ACC112 (cell line): ENCODE data around the gene TMEM8B.
"Not testable (repeated sequence)": the region's sequence is repeated elsewhere in the genome, so short reads cannot be mapped to it uniquely, and the experiment has no call there.

ENCODE experiments used
- H2AFZ ChIP-seq: fragments of 200-600 bp; sonication (generic); one replicate; pipeline ENCODE4 v1.6.0; 2017; ENCODE audit warnings: antibody characterized with exemption, low read length; ENCODE audit not compliant: unreplicated experiment
- H3K27ac ChIP-seq: fragments of 200-600 bp; sonication (generic); 2 replicates; pipeline ENCODE4 v1.5.1; 2014; ENCODE audit warnings: low read depth, mild to moderate bottlenecking, antibody characterized with exemption, low read length, moderate library complexity
- H3K27me3 ChIP-seq: fragments of 200-600 bp; sonication (generic); 2 replicates; pipeline ENCODE4 v1.6.1; 2014; ENCODE audit warnings: mild to moderate bottlenecking, antibody characterized with exemption, low read length, moderate library complexity, mixed read lengths; ENCODE audit not compliant: insufficient read depth
- H3K36me3 ChIP-seq: fragments of 200-600 bp; sonication (generic); 2 replicates; pipeline ENCODE4 v1.6.1; 2016; ENCODE audit warnings: mild to moderate bottlenecking, antibody characterized with exemption, low read length, moderate library complexity, mixed read lengths; ENCODE audit not compliant: insufficient read depth
- H3K4me1 ChIP-seq: fragments of 200-600 bp; sonication (generic); one replicate; pipeline ENCODE4 v1.6.1; 2016; ENCODE audit warnings: low read length, mixed read lengths; ENCODE audit not compliant: insufficient read depth, unreplicated experiment, control insufficient read depth
- H3K4me3 ChIP-seq: fragments of 200-600 bp; sonication (generic); 2 replicates; pipeline ENCODE4 v1.5.1; 2014; ENCODE audit warnings: mild to moderate bottlenecking, low read depth, low read length
- H3K79me2 ChIP-seq: fragments of 200-600 bp; sonication (generic); one replicate; pipeline ENCODE4 v1.6.0; 2016; ENCODE audit warnings: low read length; ENCODE audit not compliant: control insufficient read depth, unreplicated experiment, insufficient read depth

The TMEM8B gene

DNA sequence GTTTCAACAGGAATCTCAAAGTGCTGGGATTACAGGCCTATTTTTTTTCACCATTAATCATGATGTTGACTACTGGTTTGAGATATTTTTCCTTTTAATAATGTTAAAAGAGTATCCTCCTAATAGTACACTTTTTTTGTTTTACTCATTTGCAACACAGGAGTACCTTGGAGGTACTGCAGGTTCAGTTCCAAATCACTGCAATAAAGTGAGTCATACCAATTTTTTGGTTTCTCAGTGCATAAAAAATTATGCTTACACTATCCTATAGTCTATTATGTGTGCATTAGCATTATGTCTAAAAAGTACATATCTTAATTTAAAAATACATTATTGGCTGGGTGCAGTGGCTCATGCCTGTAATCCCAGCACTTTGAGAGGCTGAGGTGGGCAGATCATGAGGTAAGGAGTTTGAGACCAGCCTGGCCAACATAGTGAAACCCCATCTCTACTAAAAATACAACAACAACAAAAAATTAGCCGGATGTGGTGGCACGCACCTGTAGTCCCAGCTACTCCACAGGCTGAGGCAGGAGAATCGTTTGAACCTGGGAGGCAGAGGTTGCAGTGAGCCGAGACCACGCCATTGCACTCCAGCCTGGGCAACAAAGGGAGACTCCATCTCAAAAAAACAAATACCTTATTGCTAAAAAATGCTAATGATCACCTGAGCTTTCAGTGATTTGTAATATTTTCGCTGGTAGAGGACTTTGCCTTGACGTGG, 68.5 kb downstream of the TMEM8B start:
- not testable (repeated sequence) for H3K4me1 ChIP-seq, H3K79me2 ChIP-seq, H3K36me3 ChIP-seq, H3K4me3 ChIP-seq, H3K27me3 ChIP-seq, H2AFZ ChIP-seq, H3K27ac ChIP-seq

DNA sequence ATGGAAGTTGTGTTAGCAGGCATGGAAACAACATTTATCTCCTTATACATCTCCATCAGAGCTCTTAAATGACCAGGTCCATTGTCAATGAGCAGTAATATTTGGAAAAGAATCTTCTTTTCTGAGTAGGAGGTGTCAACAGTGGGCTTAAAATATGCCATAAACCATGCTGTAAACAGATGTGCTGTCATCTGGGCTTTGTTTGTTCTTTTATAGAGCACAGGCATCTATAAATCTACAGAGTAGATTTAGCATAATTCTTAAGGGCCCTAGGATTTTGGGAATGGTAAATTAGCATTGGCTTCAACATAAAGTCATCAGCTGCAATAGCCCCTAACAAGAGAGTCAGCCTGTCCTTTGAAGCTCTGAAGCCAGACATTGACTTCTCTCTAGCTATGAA, 69.3 kb downstream of the TMEM8B start:
- no peaks in the 10 kb centered on the region for H3K36me3 ChIP-seq
- H3K4me1 ChIP-seq: peaks cover 9% of the 10 kb centered on the region
- H3K27ac ChIP-seq: no peak overlapping the region
- no peaks in the 10 kb centered on the region for H3K27me3 ChIP-seq
- H2AFZ ChIP-seq: no peak overlapping the region
- no peak overlapping the region for H3K4me3 ChIP-seq
- no peaks in the 10 kb centered on the region for H3K79me2 ChIP-seq

DNA sequence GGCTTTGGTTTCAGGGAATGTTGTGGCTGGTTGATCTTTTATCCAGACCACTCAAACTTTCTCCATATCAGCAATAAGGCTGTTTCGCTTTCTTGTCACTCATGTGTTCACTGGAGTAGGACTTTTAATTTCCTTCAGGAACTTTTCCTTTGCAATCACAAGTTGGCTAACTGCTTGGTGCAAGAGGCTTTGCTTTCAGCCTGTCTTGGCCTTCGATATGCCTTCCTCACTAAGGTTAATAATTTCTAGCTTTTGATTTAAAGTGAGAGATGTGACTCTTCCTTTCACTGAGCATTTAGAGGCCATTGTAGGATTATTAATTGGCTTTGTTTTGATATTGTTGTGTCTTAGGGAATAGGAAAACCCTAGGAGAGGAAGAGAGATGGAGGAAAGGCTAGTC, 70.0 kb downstream of the TMEM8B start:
- Histone ChIP-seq H3K36me3 (no peaks in the 10 kb centered on the region), H3K27me3 (no peaks in the 10 kb centered on the region), H3K27ac (no peak overlapping the region), H2AFZ (no peak overlapping the region), H3K4me1 (peaks cover 12% of the 10 kb centered on the region), H3K79me2 (no peaks in the 10 kb centered on the region), H3K4me3 (no peak overlapping the region)

DNA sequence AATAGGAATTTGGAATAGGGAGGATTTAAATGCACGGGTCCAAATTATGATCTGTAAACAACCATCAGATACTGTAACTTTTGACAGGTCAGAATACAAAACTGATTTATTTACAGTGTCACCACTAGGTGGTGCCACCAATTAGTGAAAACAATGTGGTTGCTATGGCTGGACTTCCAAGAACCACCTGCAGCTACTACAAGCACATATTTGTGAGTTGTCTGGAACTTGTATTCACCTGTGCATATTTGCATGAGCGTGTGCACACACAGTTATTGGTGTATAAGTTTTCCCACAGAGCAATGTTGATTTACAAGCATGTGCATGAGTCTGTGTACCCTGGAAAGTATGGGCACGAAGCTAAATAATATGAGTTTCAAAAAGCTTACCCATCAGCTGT, 74.0 kb downstream of the TMEM8B start:
- H2AFZ ChIP-seq: peak overlapping the region; percentile 20
- peaks cover 50% of the 10 kb centered on the region for H3K4me1 ChIP-seq

DNA sequence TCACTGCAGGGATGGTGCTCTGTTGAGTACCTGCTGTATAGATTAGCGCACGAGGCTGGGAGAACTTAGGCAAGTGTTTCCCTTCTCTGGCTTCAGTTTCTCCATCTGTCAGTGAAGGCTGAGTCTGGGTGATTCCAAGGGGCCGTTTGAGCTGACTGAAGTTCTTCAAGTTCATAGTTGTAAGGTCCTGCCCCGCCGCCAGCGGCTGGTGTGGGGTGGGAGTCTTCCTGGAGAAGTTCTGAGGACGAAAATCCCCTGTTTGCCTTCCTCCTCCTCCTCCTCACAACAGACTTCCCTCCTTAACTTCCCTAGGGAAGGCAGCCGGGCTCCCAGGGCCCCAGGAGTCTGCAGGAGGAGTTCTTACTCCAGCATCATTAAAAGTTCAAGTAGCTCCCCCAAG, 75.3 kb downstream of the TMEM8B start:
- H2AFZ ChIP-seq: no peak overlapping the region
- no peak overlapping the region for H3K4me3 ChIP-seq
- H3K79me2 ChIP-seq: no peaks in the 10 kb centered on the region
- peak overlapping the region; percentile 99; the same call in 1 of the 2 replicates for H3K27ac ChIP-seq
- H3K36me3 ChIP-seq: no peaks in the 10 kb centered on the region
- H3K4me1 ChIP-seq: peaks cover 63% of the 10 kb centered on the region
- H3K27me3 ChIP-seq: no peaks in the 10 kb centered on the region

More for the DNA sequence above, 74.0 kb downstream of the TMEM8B start:
- H3K36me3 ChIP-seq: no peaks in the 10 kb centered on the region
- H3K79me2 ChIP-seq: no peaks in the 10 kb centered on the region
- H3K4me3 ChIP-seq: no peak overlapping the region
- H3K27ac ChIP-seq: no peak overlapping the region
- no peaks in the 10 kb centered on the region for H3K27me3 ChIP-seq

DNA sequence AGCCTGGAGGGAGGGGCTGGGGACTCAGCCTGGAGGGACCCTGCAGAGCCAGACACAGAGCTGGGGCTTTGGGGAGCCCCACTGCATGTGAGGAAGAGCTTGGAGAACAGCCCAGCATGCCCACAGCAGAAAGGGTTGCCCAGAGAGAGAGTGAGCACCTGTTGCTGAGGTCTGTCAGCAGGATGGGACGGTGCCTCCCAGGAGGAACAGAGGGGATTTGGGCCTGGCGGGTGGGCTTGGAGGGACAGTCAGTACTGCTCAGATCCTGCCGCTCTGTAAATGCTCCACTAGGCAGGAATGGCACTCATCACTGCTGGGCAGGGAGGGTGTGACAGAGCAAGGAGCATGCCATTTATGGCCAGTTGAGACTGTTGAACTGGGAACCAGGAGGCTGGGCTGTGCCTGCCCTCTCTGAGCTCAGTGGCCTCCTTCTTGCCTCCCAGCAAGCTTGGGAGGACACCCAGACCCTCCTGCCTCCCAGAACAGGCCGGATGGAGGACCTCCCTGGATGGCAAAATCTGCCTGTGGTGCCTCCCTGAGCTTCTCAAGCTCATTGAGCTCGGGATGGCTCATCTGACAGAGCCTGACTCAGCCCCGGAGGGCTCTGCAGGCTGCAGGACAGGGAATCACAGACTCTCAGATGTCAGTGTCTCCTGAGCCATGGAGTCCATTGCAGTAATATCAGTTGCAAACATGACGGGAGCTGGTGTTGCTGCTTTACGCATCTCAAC, 76.2 kb downstream of the TMEM8B start:
- Histone ChIP-seq H3K36me3 (no peaks in the 10 kb centered on the region), H3K27me3 (no peaks in the 10 kb centered on the region), H3K4me3 (peak overlapping the region; percentile 61), H3K4me1 (peaks cover 70% of the 10 kb centered on the region), H3K79me2 (no peaks in the 10 kb centered on the region), H3K27ac (peak overlapping the region; percentile 99), H2AFZ (peak overlapping the region; percentile 30)

DNA sequence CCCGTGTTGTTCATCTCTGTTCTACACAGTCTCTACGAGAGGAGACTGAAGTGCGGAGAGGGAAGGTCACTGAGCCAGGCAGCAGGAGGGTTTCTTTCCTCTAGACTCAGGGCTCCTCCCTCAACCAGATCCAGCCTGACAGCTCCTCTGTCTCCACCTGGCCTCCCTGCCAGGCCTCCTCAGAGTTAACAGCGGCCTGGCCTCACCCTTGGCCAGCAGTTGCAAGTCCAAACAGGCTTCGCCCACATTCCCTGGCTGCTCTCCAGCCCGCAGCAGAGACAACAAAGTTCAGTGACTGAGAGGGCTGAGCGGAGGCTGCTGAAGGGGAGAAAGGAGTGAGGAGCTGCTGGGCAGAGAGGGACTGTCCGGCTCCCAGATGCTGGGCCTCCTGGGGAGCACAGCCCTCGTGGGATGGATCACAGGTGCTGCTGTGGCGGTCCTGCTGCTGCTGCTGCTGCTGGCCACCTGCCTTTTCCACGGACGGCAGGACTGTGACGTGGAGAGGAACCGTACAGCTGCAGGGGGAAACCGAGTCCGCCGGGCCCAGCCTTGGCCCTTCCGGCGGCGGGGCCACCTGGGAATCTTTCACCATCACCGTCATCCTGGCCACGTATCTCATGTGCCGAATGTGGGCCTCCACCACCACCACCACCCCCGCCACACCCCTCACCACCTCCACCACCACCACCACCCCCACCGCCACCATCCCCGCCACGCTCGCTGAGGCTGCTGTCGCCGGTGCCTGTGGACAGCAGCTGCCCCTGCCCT, 77.1 kb downstream of the TMEM8B start, which contains the start of gene HRCT1:
Gene HRCT1, plus strand, starts transcription at position 291 of the 768 bp plus-strand sequence. Its CDS starts 86 bp downstream, at position 377.
- Histone ChIP-seq H3K79me2 (no peaks in the 10 kb centered on the region), H3K4me1 (peaks cover 77% of the 10 kb centered on the region), H3K27me3 (no peaks in the 10 kb centered on the region), H2AFZ (peak within 1 kb of the TSS; percentile 30), H3K36me3 (no peaks in the 10 kb centered on the region), H3K27ac (peak within 1 kb of the TSS; percentile 99), H3K4me3 (peak within 1 kb of the TSS; percentile 61)

DNA sequence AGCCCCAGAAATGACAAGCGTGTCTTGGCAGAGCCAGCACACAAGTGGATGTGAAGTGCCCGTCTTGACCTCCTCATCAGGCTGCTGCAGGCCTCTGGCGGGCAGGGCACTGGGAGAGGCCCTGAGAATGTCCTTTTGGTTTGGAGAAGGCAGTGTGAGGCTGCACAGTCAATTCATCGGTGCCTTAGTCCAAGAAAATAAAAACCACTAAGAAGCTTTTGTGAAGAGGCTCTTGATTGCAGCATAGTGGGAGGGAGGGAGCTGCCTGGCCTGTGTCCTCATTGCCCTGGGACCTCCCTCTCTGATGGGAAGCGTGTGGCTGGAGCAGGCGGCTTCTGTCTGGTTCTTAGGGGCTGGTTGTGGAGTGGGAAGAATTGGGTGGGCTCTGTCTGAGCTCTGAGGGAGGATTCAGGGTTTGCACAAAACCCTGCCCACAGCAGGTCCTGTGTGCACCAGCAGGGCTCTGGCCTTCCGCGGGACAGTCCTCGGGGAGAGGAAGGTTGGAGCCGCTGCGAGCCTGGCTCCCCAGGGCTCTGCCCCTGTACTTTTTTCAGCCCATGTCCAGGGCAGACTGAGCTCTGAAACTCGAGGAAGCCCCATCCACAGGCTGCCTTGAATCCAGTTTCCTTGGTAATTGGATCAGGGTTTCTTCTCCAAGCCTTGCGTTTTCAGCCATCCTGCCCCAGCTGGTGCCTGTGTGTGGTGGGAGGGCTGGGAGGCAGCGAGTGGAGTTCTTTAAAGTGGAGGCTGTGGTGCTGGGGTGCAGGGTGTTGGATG, 78.1 kb downstream of the TMEM8B start:
- H3K27me3 ChIP-seq: no peaks in the 10 kb centered on the region
- H3K36me3 ChIP-seq: no peaks in the 10 kb centered on the region
- no peak overlapping the region for H2AFZ ChIP-seq
- H3K4me1 ChIP-seq: peaks cover 83% of the 10 kb centered on the region
- H3K27ac ChIP-seq: peak overlapping the region; percentile 99
- H3K79me2 ChIP-seq: no peaks in the 10 kb centered on the region
- H3K4me3 ChIP-seq: peak overlapping the region; percentile 58

DNA sequence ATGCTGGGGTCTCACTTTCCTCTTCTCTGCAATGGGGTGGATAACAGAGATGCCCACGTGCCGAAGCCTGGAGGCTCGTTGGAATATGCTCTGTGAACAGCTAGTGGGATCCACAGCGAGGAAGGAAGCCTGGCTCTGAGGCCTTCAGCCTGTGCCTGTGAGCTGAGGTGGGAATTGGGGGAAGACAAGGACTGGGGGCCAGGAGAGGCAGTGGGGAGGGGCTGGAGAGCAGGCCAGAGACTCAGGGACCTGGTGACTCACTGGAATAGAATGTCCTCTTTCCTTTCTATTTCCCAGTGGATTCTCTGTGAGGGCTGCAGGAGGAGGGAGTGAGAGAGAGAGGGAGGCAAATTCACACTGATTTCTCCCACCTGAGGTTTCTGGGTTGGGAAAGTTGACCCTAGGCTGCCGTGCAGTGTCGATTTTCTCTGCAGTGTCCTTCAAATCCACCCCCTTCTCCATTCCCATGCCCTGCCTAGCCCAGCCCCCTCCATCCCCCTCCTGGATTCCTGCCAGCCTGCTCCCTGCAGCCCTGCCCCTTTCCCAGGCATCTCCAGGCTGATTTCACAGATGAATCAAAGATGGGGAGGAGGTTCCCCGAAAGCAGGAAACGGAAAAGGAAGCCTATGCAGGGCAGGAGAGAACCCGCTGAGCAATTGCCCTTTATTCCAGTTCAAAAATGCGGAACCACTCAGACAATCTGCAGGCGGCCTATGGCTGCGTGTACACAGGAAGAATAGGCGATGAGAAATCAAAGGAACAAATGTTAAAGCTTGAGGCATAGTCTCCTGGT, 78.9 kb downstream of the TMEM8B start:
- H3K36me3 ChIP-seq: no peaks in the 10 kb centered on the region
- H3K27me3 ChIP-seq: no peaks in the 10 kb centered on the region
- no peaks in the 10 kb centered on the region for H3K79me2 ChIP-seq
- H2AFZ ChIP-seq: peak overlapping the region; percentile 12
- H3K27ac ChIP-seq: peak overlapping the region; percentile 99
- H3K4me3 ChIP-seq: peak overlapping the region; percentile 58
- H3K4me1 ChIP-seq: peaks cover 78% of the 10 kb centered on the region
